Keratinocyte (primary cell): ENCODE results near the gene GCK. TPM values are rescaled to one million over a fixed set of nuclear protein-coding genes. Genes with fewer than 3 reads are reported as not detected.

ENCODE experiments used
- DNase-seq: peaks from one replicate; pipeline ENCODE4 v3.0.0-alpha.2; 2011; ENCODE audit warnings: low read depth, missing footprints, low spot score
- FAIRE-seq: peaks from 2 replicates; lab custom pipeline; 2011; peaks lifted over from hg19 to GRCh38; lab: Jason Lieb, UNC
- H2AFZ ChIP-seq: 2 replicates; pipeline ENCODE4 v1.6.0; 2012; ENCODE audit warnings: low read length, control low read depth, inconsistent platforms; ENCODE audit not compliant: control insufficient read depth
- H3K27ac ChIP-seq: 2 replicates; pipeline ENCODE4 v1.5.1; 2011; ENCODE audit warnings: low read length; ENCODE audit not compliant: control insufficient read depth, insufficient read depth
- H3K27me3 ChIP-seq: 3 replicates; pipeline ENCODE4 v1.6.0; 2011; ENCODE audit warnings: low read length; ENCODE audit not compliant: control insufficient read depth, insufficient read depth; ENCODE audit errors: extremely low read depth
- H3K36me3 ChIP-seq, 2 experiments: 2 replicates in 1 of 2; 3 replicates in 1 of 2; pipeline ENCODE4 v1.5.1; 2011; ENCODE audit warnings: low read length in 2 of 2, mild to moderate bottlenecking in 1 of 2; ENCODE audit not compliant: control insufficient read depth in 2 of 2, insufficient read depth in 2 of 2; ENCODE audit errors: extremely low read depth in 1 of 2
- H3K4me1 ChIP-seq: 3 replicates; pipeline ENCODE4 v1.5.1; 2011; ENCODE audit warnings: low read length; ENCODE audit not compliant: control insufficient read depth, insufficient read depth; ENCODE audit errors: extremely low read depth
- H3K4me2 ChIP-seq: 3 replicates; pipeline ENCODE4 v1.6.0; 2011; ENCODE audit warnings: low read depth, low read length; ENCODE audit not compliant: control insufficient read depth, insufficient read depth; ENCODE audit errors: extremely low read depth
- H3K4me3 ChIP-seq, 3 experiments: fragments of 200-600 bp in 1 of 3; sonication (generic) in 1 of 3; 2 replicates in 2 of 3; 3 replicates in 1 of 3; pipeline ENCODE4 v1.5.1; 2011 to 2016; ENCODE audit warnings: low read length in 3 of 3, mild to moderate bottlenecking in 3 of 3, control low read depth in 2 of 3, inconsistent platforms in 1 of 3, low read depth in 1 of 3, mixed read lengths in 1 of 3, mixed run types in 1 of 3, moderate library complexity in 1 of 3; ENCODE audit not compliant: control insufficient read depth in 2 of 3, insufficient read depth in 2 of 3; ENCODE audit errors: extremely low read depth in 1 of 3
- H3K79me2 ChIP-seq: 2 replicates; pipeline ENCODE4 v1.6.0; 2012; ENCODE audit warnings: low read length; ENCODE audit not compliant: control insufficient read depth, insufficient read depth
- H3K9ac ChIP-seq: 3 replicates; pipeline ENCODE4 v1.6.0; 2011; ENCODE audit warnings: low read length; ENCODE audit not compliant: control insufficient read depth, insufficient read depth; ENCODE audit errors: extremely low read depth
- H3K9me1 ChIP-seq: 3 replicates; pipeline ENCODE4 v1.6.0; 2011; ENCODE audit warnings: low read length; ENCODE audit not compliant: control insufficient read depth, insufficient read depth; ENCODE audit errors: extremely low read depth
- H3K9me3 ChIP-seq: 2 replicates; pipeline ENCODE4 v1.5.1; 2012; ENCODE audit warnings: low read depth, low read length; ENCODE audit not compliant: control insufficient read depth
- H4K20me1 ChIP-seq: 3 replicates; pipeline ENCODE4 v1.6.0; 2011; ENCODE audit warnings: low read length; ENCODE audit not compliant: control insufficient read depth, insufficient read depth; ENCODE audit errors: extremely low read depth
- EZH2 ChIP-seq: IDR thresholded peaks from one replicate; pipeline ENCODE4 v1.6.1; 2012; ENCODE audit warnings: inconsistent platforms, mild to moderate bottlenecking, low read length, moderate library complexity
- dilution Hi-C: fragments of 300-500 bp; cut with MboI; formaldehyde crosslinking; loops from one replicate; pipeline ENCODE4 v1.7.0; 2020; ENCODE audit warnings: low sequenced_read_pairs; ENCODE audit not compliant: extremely low pct_ligation_motif_present
- polyA plus RNA-seq, 5 experiments: library from polyadenylated mRNA; depleted of rRNA in 3 of 5; stranded (reverse) in 3 of 5; stranded (forward) in 1 of 5; unstranded in 1 of 5; fragments of >200 nt; gene quantifications; 1 replicate in 1 of 5; 2 replicates in 3 of 5; 3 replicates in 1 of 5; pipeline versions ENCODE4 v1.2.1 to v1.2.3, GENCODE V29; 2011 to 2012; ENCODE audit warnings: missing spikeins in 2 of 5, low read depth in 1 of 5, low replicate concordance in 1 of 5
- TF ChIP-seq, protein P1 (sequence below), 3 experiments: IDR thresholded peaks in 1 of 3; conservative IDR thresholded peaks in 1 of 3; optimal IDR thresholded peaks in 1 of 3; 2 replicates in 2 of 3; 3 replicates in 1 of 3; pipeline versions ENCODE3 to v1.5.1; 2011; ENCODE audit warnings: low read length in 3 of 3, mild to moderate bottlenecking in 3 of 3, moderate library complexity in 2 of 3, control low read depth in 1 of 3, inconsistent platforms in 1 of 3; ENCODE audit not compliant: insufficient read depth in 2 of 3; ENCODE audit errors: extremely low read depth in 1 of 3

GCK gene
- polyA plus RNA-seq, 1 donor (not counting 4 experiments of a cell fraction or from before 2014, with no cell fraction given), result not detected

GRCh38 chr7:44177570-44178131, 11.6 kb downstream of the GCK start:
- no peak for TF ChIP-seq EZH2
- TF ChIP-seq, protein P1, sequence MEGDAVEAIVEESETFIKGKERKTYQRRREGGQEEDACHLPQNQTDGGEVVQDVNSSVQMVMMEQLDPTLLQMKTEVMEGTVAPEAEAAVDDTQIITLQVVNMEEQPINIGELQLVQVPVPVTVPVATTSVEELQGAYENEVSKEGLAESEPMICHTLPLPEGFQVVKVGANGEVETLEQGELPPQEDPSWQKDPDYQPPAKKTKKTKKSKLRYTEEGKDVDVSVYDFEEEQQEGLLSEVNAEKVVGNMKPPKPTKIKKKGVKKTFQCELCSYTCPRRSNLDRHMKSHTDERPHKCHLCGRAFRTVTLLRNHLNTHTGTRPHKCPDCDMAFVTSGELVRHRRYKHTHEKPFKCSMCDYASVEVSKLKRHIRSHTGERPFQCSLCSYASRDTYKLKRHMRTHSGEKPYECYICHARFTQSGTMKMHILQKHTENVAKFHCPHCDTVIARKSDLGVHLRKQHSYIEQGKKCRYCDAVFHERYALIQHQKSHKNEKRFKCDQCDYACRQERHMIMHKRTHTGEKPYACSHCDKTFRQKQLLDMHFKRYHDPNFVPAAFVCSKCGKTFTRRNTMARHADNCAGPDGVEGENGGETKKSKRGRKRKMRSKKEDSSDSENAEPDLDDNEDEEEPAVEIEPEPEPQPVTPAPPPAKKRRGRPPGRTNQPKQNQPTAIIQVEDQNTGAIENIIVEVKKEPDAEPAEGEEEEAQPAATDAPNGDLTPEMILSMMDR (optimal IDR thresholded peaks at IDR 0.05 in 1 of 3, IDR thresholded peaks at IDR 0.05 in 1 of 3, conservative IDR thresholded peaks at IDR 0.05 in 1 of 3; ENCODE audit: extremely low read depth in 1 of 3, insufficient read depth in 2 of 3, low read length in 3 of 3), result no peak
- H3K9ac ChIP-seq, result no peak overlapping the region
- FAIRE-seq (no peak), DNase-seq (no peak)
- no peaks in the 10 kb centered on the region for H3K79me2 ChIP-seq
- H3K4me3 ChIP-seq, result no peak overlapping the region
- H2AFZ ChIP-seq, result no peak overlapping the region
- H3K27ac ChIP-seq, result no peak overlapping the region
- H3K9me1 ChIP-seq, result no peaks in the 10 kb centered on the region
- H3K27me3 ChIP-seq, result peaks cover 9% of the 10 kb centered on the region
- dilution Hi-C loops, result no loop called here
- H3K9me3 ChIP-seq, result peaks cover 6% of the 10 kb centered on the region
- no peaks in the 10 kb centered on the region for H3K4me1 ChIP-seq
- no peak overlapping the region for H3K4me2 ChIP-seq
- H3K36me3 ChIP-seq, result no peaks in the 10 kb centered on the region
- H4K20me1 ChIP-seq, result no peaks in the 10 kb centered on the region

DNA sequence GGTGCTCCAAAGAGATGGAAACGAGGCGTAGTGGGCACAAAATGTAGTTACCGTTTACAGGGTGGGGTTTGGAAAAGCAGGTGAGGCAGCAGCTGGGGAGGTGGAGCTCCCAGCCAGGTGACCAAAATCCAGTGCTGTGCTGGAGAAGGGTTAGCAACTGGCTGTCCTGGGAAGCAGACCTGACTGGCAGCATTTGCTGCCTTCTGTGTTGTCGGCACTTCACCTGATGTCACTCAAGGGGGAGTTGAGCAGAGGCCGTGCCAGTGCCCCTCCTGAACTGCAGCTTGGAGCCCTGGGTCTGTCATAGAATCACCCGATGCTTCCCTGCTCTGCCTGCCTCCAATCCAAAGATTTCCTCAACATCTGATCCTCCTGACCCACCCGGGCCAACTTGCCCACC, 12.8 kb downstream of the GCK start:
- Histone ChIP-seq H3K79me2 (no peaks in the 10 kb centered on the region), H3K27me3 (peaks cover 9% of the 10 kb centered on the region)

More for the DNA sequence above, 12.8 kb downstream of the GCK start:
- Histone ChIP-seq H3K4me2 (no peak overlapping the region), H2AFZ (no peak overlapping the region), H3K36me3 (no peaks in the 10 kb centered on the region), H3K9me1 (no peaks in the 10 kb centered on the region), H3K9me3 (no peaks in the 10 kb centered on the region), H3K27ac (no peak overlapping the region), H3K4me1 (no peaks in the 10 kb centered on the region), H3K4me3 (no peak overlapping the region), H3K9ac (no peak overlapping the region), H4K20me1 (no peaks in the 10 kb centered on the region)
- dilution Hi-C loops, result no loop called here
- TF ChIP-seq, protein P1 (optimal IDR thresholded peaks at IDR 0.05 in 1 of 3, IDR thresholded peaks at IDR 0.05 in 1 of 3, conservative IDR thresholded peaks at IDR 0.05 in 1 of 3; ENCODE audit: extremely low read depth in 1 of 3, insufficient read depth in 2 of 3, low read length in 3 of 3), result no peak
- no peak for TF ChIP-seq EZH2
- DNase-seq, result no peak
- FAIRE-seq, result no peak
